Measurements from ENCODE around the gene ACE. TPM values are rescaled to one million over a fixed set of nuclear protein-coding genes. Genes with fewer than 3 reads are reported as not detected.

ACE gene
- total RNA-seq, 1 donor from 2014 or later: 0.42 TPM

GRCh38 chr17:63486317-63487013 lies 9.6 kb downstream of the ACE start:
- H3K36me3 Mint-ChIP-seq (ENCODE audit: low read depth): no peaks in the 10 kb centered on the region
- H3K27me3 Mint-ChIP-seq (ENCODE audit: low read depth): peaks cover 11% of the 10 kb centered on the region
- no peaks in the 10 kb centered on the region for H3K9me3 Mint-ChIP-seq
- no peak for DNase-seq (ENCODE audit: low read depth, low spot score)
- peak overlapping the region; percentile 44 for H3K27ac Mint-ChIP-seq (ENCODE audit: unreplicated experiment)
- H3K4me1 Mint-ChIP-seq: no peaks in the 10 kb centered on the region
- no peak for TF ChIP-seq CTCF (conservative IDR thresholded peaks at IDR 0.05)
- no peak overlapping the region for H3K4me3 Mint-ChIP-seq

GRCh38 chr17:63487014-63487339 lies 10.1 kb downstream of the ACE start:
- no peaks in the 10 kb centered on the region for H3K4me1 Mint-ChIP-seq
- H3K36me3 Mint-ChIP-seq (ENCODE audit: low read depth): no peaks in the 10 kb centered on the region
- DNase-seq (ENCODE audit: low read depth, low spot score): no peak
- no peak overlapping the region for H3K27ac Mint-ChIP-seq (ENCODE audit: unreplicated experiment)
- no peaks in the 10 kb centered on the region for H3K9me3 Mint-ChIP-seq
- H3K4me3 Mint-ChIP-seq: no peak overlapping the region
- TF ChIP-seq CTCF (conservative IDR thresholded peaks at IDR 0.05): no peak
- peaks cover 11% of the 10 kb centered on the region for H3K27me3 Mint-ChIP-seq (ENCODE audit: low read depth)

- DNase-seq (ENCODE audit: low read depth, low spot score): no peak
- no peak overlapping the region for H3K4me3 Mint-ChIP-seq
- no peak overlapping the region for H3K27ac Mint-ChIP-seq (ENCODE audit: unreplicated experiment)
These were observed 12.0 kb downstream of the ACE start for GRCh38 chr17:63488851-63489250.

GRCh38 chr17:63489291-63489690 lies 12.4 kb downstream of the ACE start:
- Mint-ChIP-seq H3K4me1 (no peaks in the 10 kb centered on the region), H3K9me3 (no peaks in the 10 kb centered on the region), H3K36me3 (ENCODE audit: low read depth) (no peaks in the 10 kb centered on the region), H3K4me3 (no peak overlapping the region), H3K27me3 (ENCODE audit: low read depth) (peaks cover 8% of the 10 kb centered on the region), H3K27ac (ENCODE audit: unreplicated experiment) (no peak overlapping the region)
- no peak for DNase-seq (ENCODE audit: low read depth, low spot score)
- TF ChIP-seq CTCF (conservative IDR thresholded peaks at IDR 0.05): no peak

More at GRCh38 chr17:63488851-63489250, 12.0 kb downstream of the ACE start:
- Mint-ChIP-seq H3K27me3 (ENCODE audit: low read depth) (peaks cover 8% of the 10 kb centered on the region), H3K9me3 (no peaks in the 10 kb centered on the region), H3K4me1 (no peaks in the 10 kb centered on the region), H3K36me3 (ENCODE audit: low read depth) (no peaks in the 10 kb centered on the region)
- TF ChIP-seq CTCF (conservative IDR thresholded peaks at IDR 0.05): no peak

GRCh38 chr17:63490329-63490728 lies 13.5 kb downstream of the ACE start:
- Mint-ChIP-seq H3K36me3 (ENCODE audit: low read depth) (no peaks in the 10 kb centered on the region), H3K4me3 (no peak overlapping the region), H3K4me1 (no peaks in the 10 kb centered on the region), H3K27ac (ENCODE audit: unreplicated experiment) (no peak overlapping the region), H3K9me3 (no peaks in the 10 kb centered on the region), H3K27me3 (ENCODE audit: low read depth) (peaks cover 8% of the 10 kb centered on the region)
- no peak for TF ChIP-seq CTCF (conservative IDR thresholded peaks at IDR 0.05)
- DNase-seq (ENCODE audit: low read depth, low spot score): no peak
